ENCODE data around the gene TPSAB1. TPM values are rescaled to one million over a fixed set of nuclear protein-coding genes. Genes with fewer than 3 reads are reported as not detected.

Gene TPSAB1
- total RNA-seq, 1 experiment from 2014 or later = not detected

DNA sequence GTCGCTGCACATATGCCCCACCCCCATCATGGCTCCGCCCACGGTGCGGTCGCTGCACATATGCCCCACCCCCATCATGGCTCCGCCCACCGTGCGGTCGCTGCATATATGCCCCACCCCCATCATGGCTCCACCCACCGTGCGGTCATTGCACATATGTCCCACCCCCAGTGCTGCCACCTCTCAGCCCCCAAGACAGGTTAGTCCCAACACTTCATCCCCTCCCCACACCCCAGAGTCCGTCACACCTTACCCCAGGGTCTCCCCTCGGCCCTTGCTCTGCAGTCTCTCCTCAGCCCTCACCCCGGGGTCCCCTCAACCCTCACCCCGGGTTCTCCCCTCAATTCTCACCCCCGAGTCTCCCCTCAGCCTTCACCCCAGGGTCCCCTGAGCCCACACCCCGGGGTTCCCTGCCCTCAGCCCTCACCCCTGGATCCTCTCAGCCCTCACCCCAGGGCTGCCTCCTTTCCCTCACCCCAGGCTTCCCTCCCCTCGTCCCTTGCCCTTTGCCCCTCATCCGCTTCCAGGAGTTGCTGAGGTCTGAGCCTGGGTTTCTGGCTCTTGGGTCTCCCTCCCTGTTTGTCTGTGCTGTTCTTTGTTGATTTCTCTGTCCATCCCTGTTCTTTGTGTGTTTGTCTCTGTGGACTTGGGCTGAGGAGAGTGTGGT is 41.0 kb upstream of the TPSAB1 start:
- Histone ChIP-seq H3K27ac (no peak overlapping the region), H3K79me2 (ENCODE audit: low read depth) (no peaks in the 10 kb centered on the region), H3K27me3 (ENCODE audit: insufficient read depth, low read depth) (peaks cover 37% of the 10 kb centered on the region), H2AFZ (no peak overlapping the region), H3K9me2 (ENCODE audit: insufficient read depth) (no peaks in the 10 kb centered on the region), H3K9me3 (ENCODE audit: insufficient read depth, low read depth) (no peaks in the 10 kb centered on the region), H3K4me3 (no peak overlapping the region), H3K36me3 (ENCODE audit: low read depth) (no peaks in the 10 kb centered on the region), H4K20me1 (ENCODE audit: insufficient read depth) (peaks cover 3% of the 10 kb centered on the region; the same call in 1 of the 2 replicates), H3K4me1 (replicated peaks; ENCODE audit: insufficient read depth) (no peaks in the 10 kb centered on the region), H3K4me2 (no peak overlapping the region), H3F3A (ENCODE audit: insufficient read depth, low read depth) (no peaks in the 10 kb centered on the region)
- BruUV-seq (replicated peaks) = no TSS peak
- no peak for DNase-seq
- intact Hi-C loops (cut with micrococcal nuclease; ENCODE audit: unreplicated experiment) = no loop called here
- POLR2A ChIA-PET (ENCODE audit: unreplicated experiment) = no interaction called here
- TF ChIP-seq EZH2 (IDR thresholded peaks at IDR 0.05; ENCODE audit: low read depth) (no peak), CTCF (conservative IDR thresholded peaks at IDR 0.05) (no peak)
- CTCF ChIA-PET = no interaction called here

DNA sequence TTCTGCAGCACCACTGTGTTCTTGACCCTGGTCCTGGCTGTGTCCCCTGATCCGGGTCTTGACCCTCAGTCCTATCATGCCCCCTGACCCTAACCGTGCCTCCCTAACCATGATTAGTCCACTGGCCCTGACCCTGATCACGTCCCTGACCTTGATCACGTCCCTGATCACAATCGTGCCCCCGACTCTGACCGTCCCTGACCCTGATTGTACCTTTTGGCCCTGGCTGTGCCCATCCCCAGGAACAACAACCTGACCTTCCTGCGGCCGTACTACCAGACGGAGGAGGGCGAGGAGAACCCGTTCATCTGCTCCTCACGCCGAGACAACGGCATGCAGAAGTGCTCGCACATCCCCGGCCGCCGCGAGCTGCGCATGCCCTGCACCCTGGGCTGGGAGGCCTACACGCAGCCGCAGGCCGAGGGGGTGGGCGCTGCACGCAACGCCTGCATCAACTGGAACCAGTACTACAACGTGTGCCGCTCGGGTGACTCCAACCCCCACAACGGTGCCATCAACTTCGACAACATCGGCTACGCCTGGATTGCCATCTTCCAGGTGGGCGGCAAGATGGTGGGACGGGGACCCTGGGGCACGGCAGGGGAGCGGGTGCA is 40.4 kb upstream of the TPSAB1 start:
- Histone ChIP-seq H3K4me2 (no peak overlapping the region), H3K27ac (no peak overlapping the region)
- DNase-seq = no peak

DNA sequence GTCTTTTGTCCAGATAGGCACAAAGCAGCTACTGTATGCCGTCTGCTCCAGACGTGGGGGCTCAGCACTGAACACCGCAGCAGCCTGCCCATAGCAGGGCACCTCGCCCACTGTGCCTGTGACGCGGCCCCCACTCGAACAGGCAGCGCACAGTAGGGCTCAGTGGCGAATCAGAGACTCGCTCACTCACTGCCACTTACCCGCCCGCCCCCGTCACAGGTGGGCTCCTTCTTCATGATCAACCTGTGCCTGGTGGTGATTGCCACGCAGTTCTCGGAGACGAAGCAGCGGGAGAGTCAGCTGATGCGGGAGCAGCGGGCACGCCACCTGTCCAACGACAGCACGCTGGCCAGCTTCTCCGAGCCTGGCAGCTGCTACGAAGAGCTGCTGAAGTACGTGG is 39.1 kb upstream of the TPSAB1 start:
- ChIA-PET CTCF (no interaction called here), POLR2A (ENCODE audit: unreplicated experiment) (no interaction called here)
- DNase-seq = no peak
- Histone ChIP-seq H3K4me2 (no peak overlapping the region), H3K36me3 (ENCODE audit: low read depth) (no peaks in the 10 kb centered on the region), H2AFZ (no peak overlapping the region), H3K27me3 (ENCODE audit: insufficient read depth, low read depth) (peaks cover 53% of the 10 kb centered on the region), H3K79me2 (ENCODE audit: low read depth) (no peaks in the 10 kb centered on the region), H3K4me1 (replicated peaks; ENCODE audit: insufficient read depth) (no peaks in the 10 kb centered on the region), H3K9me2 (ENCODE audit: insufficient read depth) (no peaks in the 10 kb centered on the region), H3K27ac (no peak overlapping the region), H4K20me1 (ENCODE audit: insufficient read depth) (peaks cover 3% of the 10 kb centered on the region; the same call in 1 of the 2 replicates), H3K4me3 (no peak overlapping the region), H3K9me3 (ENCODE audit: insufficient read depth, low read depth) (no peaks in the 10 kb centered on the region), H3F3A (ENCODE audit: insufficient read depth, low read depth) (no peaks in the 10 kb centered on the region)
- no TSS peak for BruUV-seq (replicated peaks)
- intact Hi-C loops (cut with micrococcal nuclease; ENCODE audit: unreplicated experiment) = no loop called here
- TF ChIP-seq CTCF (conservative IDR thresholded peaks at IDR 0.05) = no peak
- TF ChIP-seq EZH2 (IDR thresholded peaks at IDR 0.05; ENCODE audit: low read depth) = no peak

More for the DNA sequence above, 40.4 kb upstream of the TPSAB1 start:
- H4K20me1 ChIP-seq (ENCODE audit: insufficient read depth) = peaks cover 3% of the 10 kb centered on the region; the same call in 1 of the 2 replicates
- no peaks in the 10 kb centered on the region for H3F3A ChIP-seq (ENCODE audit: insufficient read depth, low read depth)
- BruUV-seq (replicated peaks) = no TSS peak
- H3K36me3 ChIP-seq (ENCODE audit: low read depth) = no peaks in the 10 kb centered on the region
- no peaks in the 10 kb centered on the region for H3K9me3 ChIP-seq (ENCODE audit: insufficient read depth, low read depth)
- peaks cover 39% of the 10 kb centered on the region for H3K27me3 ChIP-seq (ENCODE audit: insufficient read depth, low read depth)
- H3K4me3 ChIP-seq = no peak overlapping the region
- H3K79me2 ChIP-seq (ENCODE audit: low read depth) = no peaks in the 10 kb centered on the region
- H3K4me1 ChIP-seq (replicated peaks; ENCODE audit: insufficient read depth) = no peaks in the 10 kb centered on the region
- intact Hi-C loops (cut with micrococcal nuclease; ENCODE audit: unreplicated experiment) = no loop called here
- ChIA-PET CTCF (no interaction called here), POLR2A (ENCODE audit: unreplicated experiment) (no interaction called here)
- no peak for TF ChIP-seq CTCF (conservative IDR thresholded peaks at IDR 0.05)
- no peak for TF ChIP-seq EZH2 (IDR thresholded peaks at IDR 0.05; ENCODE audit: low read depth)
- H3K9me2 ChIP-seq (ENCODE audit: insufficient read depth) = no peaks in the 10 kb centered on the region
- no peak overlapping the region for H2AFZ ChIP-seq

Measured in PC-9 (cell line).